Skin of body (tissue), 2 donors: Measurements from ENCODE around the gene COL4A1. TPM values are rescaled to one million over a fixed set of nuclear protein-coding genes. Genes with fewer than 3 reads are reported as not detected.

ENCODE experiments used
- DNase-seq: peaks from one replicate; lab custom pipeline; 2025; lab: John Stamatoyannopoulos, UW
- total RNA-seq: library from RNA; depleted of rRNA; stranded (reverse); fragments of >200 nt; gene quantifications from one replicate; pipeline ENCODE4 v1.2.3, GENCODE V29; 2014

Gene COL4A1
- total RNA-seq, 1 donor from 2014 or later = 740 TPM

GRCh38 chr13:110239280-110240125, 67.5 kb downstream of the COL4A1 start:
- DNase-seq = peak; percentile 82

- DNase-seq = peak; percentile 82
These were observed 68.2 kb downstream of the COL4A1 start for GRCh38 chr13:110238818-110239195.

- DNase-seq = no peak
These were observed 68.8 kb downstream of the COL4A1 start for GRCh38 chr13:110237875-110238817.

- no peak for DNase-seq
These were observed 70.1 kb downstream of the COL4A1 start for GRCh38 chr13:110236831-110237261.

- DNase-seq = no peak
These were observed 70.5 kb downstream of the COL4A1 start for GRCh38 chr13:110236431-110236830.

GRCh38 chr13:110234532-110234931, 72.4 kb downstream of the COL4A1 start:
- no peak for DNase-seq

- DNase-seq = peak; percentile 92
These were observed 73.0 kb downstream of the COL4A1 start for GRCh38 chr13:110233951-110234280.

- peak; percentile 97 for DNase-seq
These were observed 73.6 kb downstream of the COL4A1 start for GRCh38 chr13:110233181-110233950.

- DNase-seq = peak; percentile 83
These were observed 74.2 kb downstream of the COL4A1 start for GRCh38 chr13:110232756-110233155.

GRCh38 chr13:110232142-110232541, 74.8 kb downstream of the COL4A1 start:
- DNase-seq = no peak

- no peak for DNase-seq
These were observed 75.5 kb downstream of the COL4A1 start for GRCh38 chr13:110231348-110232047.

GRCh38 chr13:110230661-110231347, 76.2 kb downstream of the COL4A1 start:
- no peak for DNase-seq

- no peak for DNase-seq
These were observed 76.9 kb downstream of the COL4A1 start for GRCh38 chr13:110229905-110230563.

- no peak for DNase-seq
These were observed 77.7 kb downstream of the COL4A1 start for GRCh38 chr13:110228936-110229904.

- DNase-seq = no peak
These were observed 78.9 kb downstream of the COL4A1 start for GRCh38 chr13:110227864-110228643.

- DNase-seq = no peak
These were observed 79.5 kb downstream of the COL4A1 start for GRCh38 chr13:110227416-110227815.
